ENCODE results near the gene RBM15B. TPM values are rescaled to one million over a fixed set of nuclear protein-coding genes. Genes with fewer than 3 reads are reported as not detected.

The RBM15B gene
- total RNA-seq, 1 experiment from 2014 or later: 55.6 TPM

DNA sequence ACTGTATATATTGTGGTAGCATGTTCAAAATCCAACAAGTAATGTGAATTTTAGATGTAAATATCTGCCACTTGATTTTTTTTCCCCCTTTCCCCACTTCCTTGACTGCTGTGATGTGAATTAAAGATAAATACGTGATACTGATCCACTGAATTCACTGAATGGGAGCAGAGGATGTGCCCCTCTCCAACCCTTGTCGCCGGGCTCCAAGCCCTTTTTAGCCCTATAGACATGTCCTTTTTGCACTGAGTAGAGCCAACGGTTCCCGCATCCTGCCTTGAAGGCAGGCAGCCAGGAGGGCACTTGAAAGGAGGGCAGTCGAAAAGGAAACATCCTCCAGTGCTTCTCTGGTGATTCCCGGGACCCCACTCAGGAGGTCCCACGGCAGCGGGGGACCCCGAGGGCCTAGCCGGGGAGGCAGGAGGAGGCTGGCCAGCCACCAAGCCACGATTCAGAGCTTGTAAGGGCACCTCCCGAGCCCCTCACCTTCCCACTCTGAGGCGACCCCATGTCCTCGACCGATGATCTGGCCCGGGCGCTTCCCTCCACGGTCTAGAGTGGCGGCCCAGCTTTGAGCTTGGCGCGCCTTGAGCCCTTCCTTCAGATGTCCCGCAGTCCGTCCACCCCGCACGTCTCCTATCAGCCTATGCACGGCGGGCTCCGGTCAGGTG is 6.9 kb upstream of the RBM15B start (continued):
- TF ChIP-seq, protein P1, sequence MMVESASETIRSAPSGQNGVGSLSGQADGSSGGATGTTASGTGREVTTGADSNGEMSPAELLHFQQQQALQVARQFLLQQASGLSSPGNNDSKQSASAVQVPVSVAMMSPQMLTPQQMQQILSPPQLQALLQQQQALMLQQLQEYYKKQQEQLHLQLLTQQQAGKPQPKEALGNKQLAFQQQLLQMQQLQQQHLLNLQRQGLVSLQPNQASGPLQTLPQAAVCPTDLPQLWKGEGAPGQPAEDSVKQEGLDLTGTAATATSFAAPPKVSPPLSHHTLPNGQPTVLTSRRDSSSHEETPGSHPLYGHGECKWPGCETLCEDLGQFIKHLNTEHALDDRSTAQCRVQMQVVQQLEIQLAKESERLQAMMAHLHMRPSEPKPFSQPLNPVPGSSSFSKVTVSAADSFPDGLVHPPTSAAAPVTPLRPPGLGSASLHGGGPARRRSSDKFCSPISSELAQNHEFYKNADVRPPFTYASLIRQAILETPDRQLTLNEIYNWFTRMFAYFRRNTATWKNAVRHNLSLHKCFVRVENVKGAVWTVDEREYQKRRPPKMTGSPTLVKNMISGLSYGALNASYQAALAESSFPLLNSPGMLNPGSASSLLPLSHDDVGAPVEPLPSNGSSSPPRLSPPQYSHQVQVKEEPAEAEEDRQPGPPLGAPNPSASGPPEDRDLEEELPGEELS (CRISPR knock-in tag; IDR thresholded peaks at IDR 0.05): no peak
- TF ChIP-seq, protein P2, sequence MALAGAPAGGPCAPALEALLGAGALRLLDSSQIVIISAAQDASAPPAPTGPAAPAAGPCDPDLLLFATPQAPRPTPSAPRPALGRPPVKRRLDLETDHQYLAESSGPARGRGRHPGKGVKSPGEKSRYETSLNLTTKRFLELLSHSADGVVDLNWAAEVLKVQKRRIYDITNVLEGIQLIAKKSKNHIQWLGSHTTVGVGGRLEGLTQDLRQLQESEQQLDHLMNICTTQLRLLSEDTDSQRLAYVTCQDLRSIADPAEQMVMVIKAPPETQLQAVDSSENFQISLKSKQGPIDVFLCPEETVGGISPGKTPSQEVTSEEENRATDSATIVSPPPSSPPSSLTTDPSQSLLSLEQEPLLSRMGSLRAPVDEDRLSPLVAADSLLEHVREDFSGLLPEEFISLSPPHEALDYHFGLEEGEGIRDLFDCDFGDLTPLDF (CRISPR knock-in tag; IDR thresholded peaks at IDR 0.05): no peak
- TF ChIP-seq EMX1 (CRISPR knock-in tag; IDR thresholded peaks at IDR 0.05): no peak
- TF ChIP-seq, protein P3, sequence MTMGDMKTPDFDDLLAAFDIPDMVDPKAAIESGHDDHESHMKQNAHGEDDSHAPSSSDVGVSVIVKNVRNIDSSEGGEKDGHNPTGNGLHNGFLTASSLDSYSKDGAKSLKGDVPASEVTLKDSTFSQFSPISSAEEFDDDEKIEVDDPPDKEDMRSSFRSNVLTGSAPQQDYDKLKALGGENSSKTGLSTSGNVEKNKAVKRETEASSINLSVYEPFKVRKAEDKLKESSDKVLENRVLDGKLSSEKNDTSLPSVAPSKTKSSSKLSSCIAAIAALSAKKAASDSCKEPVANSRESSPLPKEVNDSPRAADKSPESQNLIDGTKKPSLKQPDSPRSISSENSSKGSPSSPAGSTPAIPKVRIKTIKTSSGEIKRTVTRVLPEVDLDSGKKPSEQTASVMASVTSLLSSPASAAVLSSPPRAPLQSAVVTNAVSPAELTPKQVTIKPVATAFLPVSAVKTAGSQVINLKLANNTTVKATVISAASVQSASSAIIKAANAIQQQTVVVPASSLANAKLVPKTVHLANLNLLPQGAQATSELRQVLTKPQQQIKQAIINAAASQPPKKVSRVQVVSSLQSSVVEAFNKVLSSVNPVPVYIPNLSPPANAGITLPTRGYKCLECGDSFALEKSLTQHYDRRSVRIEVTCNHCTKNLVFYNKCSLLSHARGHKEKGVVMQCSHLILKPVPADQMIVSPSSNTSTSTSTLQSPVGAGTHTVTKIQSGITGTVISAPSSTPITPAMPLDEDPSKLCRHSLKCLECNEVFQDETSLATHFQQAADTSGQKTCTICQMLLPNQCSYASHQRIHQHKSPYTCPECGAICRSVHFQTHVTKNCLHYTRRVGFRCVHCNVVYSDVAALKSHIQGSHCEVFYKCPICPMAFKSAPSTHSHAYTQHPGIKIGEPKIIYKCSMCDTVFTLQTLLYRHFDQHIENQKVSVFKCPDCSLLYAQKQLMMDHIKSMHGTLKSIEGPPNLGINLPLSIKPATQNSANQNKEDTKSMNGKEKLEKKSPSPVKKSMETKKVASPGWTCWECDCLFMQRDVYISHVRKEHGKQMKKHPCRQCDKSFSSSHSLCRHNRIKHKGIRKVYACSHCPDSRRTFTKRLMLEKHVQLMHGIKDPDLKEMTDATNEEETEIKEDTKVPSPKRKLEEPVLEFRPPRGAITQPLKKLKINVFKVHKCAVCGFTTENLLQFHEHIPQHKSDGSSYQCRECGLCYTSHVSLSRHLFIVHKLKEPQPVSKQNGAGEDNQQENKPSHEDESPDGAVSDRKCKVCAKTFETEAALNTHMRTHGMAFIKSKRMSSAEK (CRISPR knock-in tag; IDR thresholded peaks at IDR 0.05; ENCODE audit: borderline replicate concordance): no peak
- no peak for TF ChIP-seq NFYB (CRISPR knock-in tag; conservative IDR thresholded peaks at IDR 0.05; ENCODE audit: low read depth)
- TF ChIP-seq HMGA2 (CRISPR knock-in tag; IDR thresholded peaks at IDR 0.05): 0 out of 2 replicates have a peak, but pooled peaks have one; percentile 4
- no peak for TF ChIP-seq ATF1 (CRISPR knock-in tag; IDR thresholded peaks at IDR 0.05)
- 0 out of 2 replicates have a peak, but pooled peaks have one; percentile 48 for TF ChIP-seq KAT7 (CRISPR knock-in tag; IDR thresholded peaks at IDR 0.05; ENCODE audit: borderline replicate concordance)
- TF ChIP-seq ZNF121 (CRISPR knock-in tag; IDR thresholded peaks at IDR 0.05): no peak

DNA sequence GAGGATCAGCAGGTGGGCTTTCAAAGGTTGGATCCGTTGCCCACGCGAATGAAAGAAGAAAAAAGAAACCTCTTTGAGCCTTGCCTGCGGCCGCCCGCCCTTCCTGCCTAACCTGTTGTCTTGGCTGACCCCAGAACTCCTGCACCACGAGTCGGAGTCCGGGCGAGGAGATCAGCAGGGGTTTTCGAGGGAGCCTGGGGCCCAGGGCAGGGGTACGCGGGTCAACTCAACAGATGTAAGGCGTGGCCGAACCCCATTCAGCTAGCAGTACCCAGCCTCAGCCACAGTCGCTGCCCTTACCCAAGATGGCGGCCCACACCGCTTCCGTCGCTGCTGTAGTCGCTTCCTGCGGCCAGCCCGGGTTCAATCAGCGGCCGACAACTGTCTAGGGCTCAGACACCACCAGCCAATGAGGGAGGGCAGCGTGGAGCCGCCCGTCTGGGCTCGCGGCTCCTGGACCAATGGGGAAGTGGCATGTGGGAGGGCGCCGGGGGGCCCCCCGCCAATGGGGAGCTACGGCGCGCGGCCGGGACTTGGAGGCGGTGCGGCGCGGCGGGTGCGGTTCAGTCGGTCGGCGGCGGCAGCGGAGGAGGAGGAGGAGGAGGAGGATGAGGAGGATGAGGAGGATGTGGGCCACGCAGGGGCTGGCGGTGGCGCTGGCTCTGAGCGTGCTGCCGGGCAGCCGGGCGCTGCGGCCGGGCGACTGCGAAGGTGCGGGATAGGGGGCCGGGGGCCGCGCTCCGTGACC is 6.2 kb upstream of the RBM15B start, which contains the start of gene MANF:
TSS of gene MANF (plus strand) at position 566 of the 748 bp plus-strand sequence. CDS start at position 618, 52 bp downstream.
- CTCF ChIA-PET: interaction anchor here (0.6 to 2.2 kb wide), 10 partner anchors 13 to 773 kb away, joined by 3 to 16 read pairs (median 5); partner anchors contain the start of genes CISH, DCAF1 and MAPKAPK3
- ATAC-seq (peak; percentile 92), DNase-seq (ENCODE audit: low spot score) (peak; percentile 97)
- POLR2A ChIA-PET: interaction anchor here (0.5 to 1.0 kb wide), 3 partner anchors 732 to 862 kb away, joined by 3 to 4 read pairs (median 4); no protein-coding TSS in a partner anchor
- H3K9me3 Mint-ChIP-seq: no peaks in the 10 kb centered on the region
- H3K27me3 Mint-ChIP-seq (ENCODE audit: low read depth): no peaks in the 10 kb centered on the region
- peak within 1 kb of the TSS; percentile 99 for H3K27ac Mint-ChIP-seq
- peaks cover 40% of the 10 kb centered on the region for H3K36me3 Mint-ChIP-seq
- H3K4me3 Mint-ChIP-seq: peak within 1 kb of the TSS; percentile 92
- peaks cover 48% of the 10 kb centered on the region for H3K4me1 Mint-ChIP-seq
- TF ChIP-seq, protein P2 (CRISPR knock-in tag; IDR thresholded peaks at IDR 0.05): no peak
- no peak for TF ChIP-seq GTF2I (CRISPR knock-in tag; conservative IDR thresholded peaks at IDR 0.05)
- 0 out of 2 replicates have a peak, but pooled peaks have one; percentile 53 for TF ChIP-seq ZNF416 (CRISPR knock-in tag; IDR thresholded peaks at IDR 0.05)
- 0 out of 2 replicates have a peak, but pooled peaks have one; percentile 52 for TF ChIP-seq TEAD1 (CRISPR knock-in tag; IDR thresholded peaks at IDR 0.05)
- peak; percentile 96 for TF ChIP-seq SP1 (CRISPR knock-in tag; conservative IDR thresholded peaks at IDR 0.05)
- TF ChIP-seq, protein P4, sequence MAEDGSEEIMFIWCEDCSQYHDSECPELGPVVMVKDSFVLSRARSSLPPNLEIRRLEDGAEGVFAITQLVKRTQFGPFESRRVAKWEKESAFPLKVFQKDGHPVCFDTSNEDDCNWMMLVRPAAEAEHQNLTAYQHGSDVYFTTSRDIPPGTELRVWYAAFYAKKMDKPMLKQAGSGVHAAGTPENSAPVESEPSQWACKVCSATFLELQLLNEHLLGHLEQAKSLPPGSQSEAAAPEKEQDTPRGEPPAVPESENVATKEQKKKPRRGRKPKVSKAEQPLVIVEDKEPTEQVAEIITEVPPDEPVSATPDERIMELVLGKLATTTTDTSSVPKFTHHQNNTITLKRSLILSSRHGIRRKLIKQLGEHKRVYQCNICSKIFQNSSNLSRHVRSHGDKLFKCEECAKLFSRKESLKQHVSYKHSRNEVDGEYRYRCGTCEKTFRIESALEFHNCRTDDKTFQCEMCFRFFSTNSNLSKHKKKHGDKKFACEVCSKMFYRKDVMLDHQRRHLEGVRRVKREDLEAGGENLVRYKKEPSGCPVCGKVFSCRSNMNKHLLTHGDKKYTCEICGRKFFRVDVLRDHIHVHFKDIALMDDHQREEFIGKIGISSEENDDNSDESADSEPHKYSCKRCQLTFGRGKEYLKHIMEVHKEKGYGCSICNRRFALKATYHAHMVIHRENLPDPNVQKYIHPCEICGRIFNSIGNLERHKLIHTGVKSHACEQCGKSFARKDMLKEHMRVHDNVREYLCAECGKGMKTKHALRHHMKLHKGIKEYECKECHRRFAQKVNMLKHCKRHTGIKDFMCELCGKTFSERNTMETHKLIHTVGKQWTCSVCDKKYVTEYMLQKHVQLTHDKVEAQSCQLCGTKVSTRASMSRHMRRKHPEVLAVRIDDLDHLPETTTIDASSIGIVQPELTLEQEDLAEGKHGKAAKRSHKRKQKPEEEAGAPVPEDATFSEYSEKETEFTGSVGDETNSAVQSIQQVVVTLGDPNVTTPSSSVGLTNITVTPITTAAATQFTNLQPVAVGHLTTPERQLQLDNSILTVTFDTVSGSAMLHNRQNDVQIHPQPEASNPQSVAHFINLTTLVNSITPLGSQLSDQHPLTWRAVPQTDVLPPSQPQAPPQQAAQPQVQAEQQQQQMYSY (CRISPR knock-in tag; IDR thresholded peaks at IDR 0.05): no peak; the same call in 1 of the 2 replicates
- TF ChIP-seq, protein P5, sequence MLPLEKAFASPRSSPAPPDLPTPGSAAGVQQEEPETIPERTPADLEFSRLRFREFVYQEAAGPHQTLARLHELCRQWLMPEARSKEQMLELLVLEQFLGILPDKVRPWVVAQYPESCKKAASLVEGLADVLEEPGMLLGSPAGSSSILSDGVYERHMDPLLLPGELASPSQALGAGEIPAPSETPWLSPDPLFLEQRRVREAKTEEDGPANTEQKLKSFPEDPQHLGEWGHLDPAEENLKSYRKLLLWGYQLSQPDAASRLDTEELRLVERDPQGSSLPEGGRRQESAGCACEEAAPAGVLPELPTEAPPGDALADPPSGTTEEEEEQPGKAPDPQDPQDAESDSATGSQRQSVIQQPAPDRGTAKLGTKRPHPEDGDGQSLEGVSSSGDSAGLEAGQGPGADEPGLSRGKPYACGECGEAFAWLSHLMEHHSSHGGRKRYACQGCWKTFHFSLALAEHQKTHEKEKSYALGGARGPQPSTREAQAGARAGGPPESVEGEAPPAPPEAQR (CRISPR knock-in tag; IDR thresholded peaks at IDR 0.05): no peak
- TF ChIP-seq ETV6 (CRISPR knock-in tag; IDR thresholded peaks at IDR 0.05): peak; percentile 19
- TF ChIP-seq TCF7 (CRISPR knock-in tag; IDR thresholded peaks at IDR 0.05; ENCODE audit: low read depth): peak; percentile 16; the same call in 1 of the 2 replicates
- TF ChIP-seq GABPB1 (CRISPR knock-in tag; IDR thresholded peaks at IDR 0.05): peak; percentile 29; the same call in 1 of the 2 replicates

Measured in WTC11 (cell line).